Thymus (tissue), 11 donors: ENCODE results near the gene CEP164. TPM values are rescaled to one million over a fixed set of nuclear protein-coding genes. Genes with fewer than 3 reads are reported as not detected.
"Not testable (repeated sequence)": the region's sequence is repeated elsewhere in the genome, so short reads cannot be mapped to it uniquely, and the experiment has no call there.

Experiments
- DNase-seq, 9 donors: peaks; one replicate each; pipeline ENCODE4 v3.0.0-alpha.2; 2013; ENCODE audit warnings: low spot score in 9 of 9, low read depth in 6 of 9, missing footprints in 1 of 9
- H3K27ac ChIP-seq, 2 donors: one replicate each; pipeline ENCODE4 v1.5.1; 2013; ENCODE audit warnings: control low read depth in 1 of 2, low read depth in 1 of 2, low read length in 1 of 2, mild to moderate bottlenecking in 1 of 2, moderate library complexity in 1 of 2
- H3K27me3 ChIP-seq, 2 donors: one replicate each; pipeline ENCODE4 v1.5.1; 2013; ENCODE audit warnings: low read length in 1 of 2; ENCODE audit not compliant: control insufficient read depth in 2 of 2, insufficient read depth in 1 of 2
- H3K36me3 ChIP-seq, 2 donors: one replicate each; pipeline ENCODE4 v1.5.1; 2013; ENCODE audit warnings: low read length in 1 of 2, mild to moderate bottlenecking in 1 of 2, moderate library complexity in 1 of 2; ENCODE audit not compliant: control insufficient read depth in 2 of 2, insufficient read depth in 2 of 2
- H3K4me1 ChIP-seq, 2 donors: one replicate each; pipeline ENCODE4 v1.5.1; 2013; ENCODE audit warnings: low read length in 2 of 2; ENCODE audit not compliant: control insufficient read depth in 2 of 2, insufficient read depth in 2 of 2
- H3K4me3 ChIP-seq, 2 donors: one replicate each; pipeline ENCODE4 v1.5.1; 2013; ENCODE audit warnings: low read length in 2 of 2, control low read depth in 1 of 2, mild to moderate bottlenecking in 1 of 2
- H3K9me3 ChIP-seq, 2 donors: one replicate each; pipeline ENCODE4 v1.5.1; 2013; ENCODE audit warnings: low read length in 1 of 2, mild to moderate bottlenecking in 1 of 2; ENCODE audit not compliant: control insufficient read depth in 2 of 2, insufficient read depth in 1 of 2
- WGBS: extraction: QIAGEN DNeasy Blood & Tissue Kit; methylation state at CpG from one replicate; pipeline ENCODE4 v1.1.7; 2013; 5-methylcytosine and 5-hydroxymethylcytosine counted together
- polyA plus RNA-seq: library from polyadenylated mRNA; stranded (reverse); fragments of 200-250 nt; gene quantifications from one replicate; pipeline ENCODE4 v1.2.3, GENCODE V29; 2013
- total RNA-seq: library from RNA; stranded (reverse); fragments of 120-200 nt; gene quantifications from one replicate; pipeline ENCODE4 v1.2.4, GENCODE V29; 2013
- donor health status: healthy.

Gene CEP164
- total and polyA plus RNA-seq, 2 donors: 12.0 to 24.8 TPM

- H3K4me3 ChIP-seq: peak overlapping the region; percentile 39 to 58
- peaks cover 4 to 44% of the 10 kb centered on the region in 2 donors for H3K27me3 ChIP-seq
- H3K4me1 ChIP-seq: peaks cover 6 to 9% of the 10 kb centered on the region in 2 donors
- H3K27ac ChIP-seq: peak overlapping the region in 1 of 2 donors; percentile 27
- no peaks in the 10 kb centered on the region for H3K36me3 ChIP-seq
- WGBS: 2% methylated on average over 62 of the region's 62 CpGs
- H3K9me3 ChIP-seq: no peaks in the 10 kb centered on the region
- DNase-seq: no peak
Observed at GRCh38 chr11:117315285-117316196, 12.1 kb upstream of the CEP164 start.

GRCh38 chr11:117316197-117316961 lies 11.3 kb upstream of the CEP164 start, which contains the start of gene BACE1:
Gene BACE1 (minus strand): TSS chr11:117316256. CDS start chr11:117315795, 461 bp downstream.
- peak in 1 of 9 donors; percentile 28 for DNase-seq
- Histone ChIP-seq H3K9me3 (no peaks in the 10 kb centered on the region), H3K36me3 (no peaks in the 10 kb centered on the region), H3K27ac (peak within 1 kb of the TSS in 1 of 2 donors; percentile 27), H3K4me1 (peaks cover 6 to 9% of the 10 kb centered on the region in 2 donors), H3K4me3 (peak within 1 kb of the TSS; percentile 39 to 58), H3K27me3 (peaks cover 4 to 44% of the 10 kb centered on the region in 2 donors)
- 16% methylated on average over 29 of the region's 29 CpGs for WGBS

GRCh38 chr11:117318738-117319137 lies 8.9 kb upstream of the CEP164 start:
- Histone ChIP-seq H3K27me3 (peaks cover 4 to 44% of the 10 kb centered on the region in 2 donors), H3K36me3 (no peaks in the 10 kb centered on the region), H3K4me3 (no peak overlapping the region)

GRCh38 chr11:117319214-117319840 lies 8.3 kb upstream of the CEP164 start:
- 88% methylated on average over 5 of the region's 5 CpGs for WGBS
- no peak for DNase-seq
- Histone ChIP-seq H3K27ac (no peak overlapping the region), H3K27me3 (peaks cover 4 to 39% of the 10 kb centered on the region in 2 donors), H3K4me3 (no peak overlapping the region), H3K9me3 (no peaks in the 10 kb centered on the region), H3K36me3 (no peaks in the 10 kb centered on the region), H3K4me1 (peaks cover 6 to 9% of the 10 kb centered on the region in 2 donors)

More at GRCh38 chr11:117318738-117319137, 8.9 kb upstream of the CEP164 start:
- peaks cover 6 to 9% of the 10 kb centered on the region in 2 donors for H3K4me1 ChIP-seq
- no peak for DNase-seq
- 84% methylated on average over 7 of the region's 7 CpGs for WGBS
- no peaks in the 10 kb centered on the region for H3K9me3 ChIP-seq
- H3K27ac ChIP-seq: no peak overlapping the region

GRCh38 chr11:117327255-117327566 lies 443 bp upstream of the CEP164 start:
- peak overlapping the region; percentile 74 to 87 for H3K4me3 ChIP-seq
- peaks cover 7 to 12% of the 10 kb centered on the region in 2 donors for H3K4me1 ChIP-seq
- 20% methylated on average over 5 of the region's 5 CpGs for WGBS
- DNase-seq, H3K27ac ChIP-seq, H3K36me3 ChIP-seq, H3K27me3 ChIP-seq, H3K9me3 ChIP-seq: not testable (repeated sequence)

- Histone ChIP-seq H3K4me3 (peak overlapping the region; percentile 74 to 87), H3K9me3 (no peaks in the 10 kb centered on the region), H3K36me3 (no peaks in the 10 kb centered on the region), H3K27ac (peak overlapping the region; percentile 82 to 94), H3K4me1 (peaks cover 7 to 12% of the 10 kb centered on the region in 2 donors), H3K27me3 (no peaks in the 10 kb centered on the region)
- DNase-seq: peak in 2 of 9 donors; percentile 15 to 24
- 19% methylated on average over 15 of the region's 15 CpGs for WGBS
Observed at GRCh38 chr11:117328375-117329010, 839 bp downstream of the CEP164 start.

GRCh38 chr11:117332843-117333242 lies 5.2 kb downstream of the CEP164 start:
- no peaks in the 10 kb centered on the region for H3K27me3 ChIP-seq
- no peaks in the 10 kb centered on the region for H3K9me3 ChIP-seq
- 77% methylated on average over 2 of the region's 2 CpGs for WGBS
- H3K36me3 ChIP-seq: peaks cover 3% of the 10 kb centered on the region in 2 donors
- no peak overlapping the region for H3K27ac ChIP-seq
- H3K4me1 ChIP-seq: peaks cover 11 to 12% of the 10 kb centered on the region in 2 donors
- DNase-seq: no peak
- H3K4me3 ChIP-seq: no peak overlapping the region

- Histone ChIP-seq H3K9me3 (no peaks in the 10 kb centered on the region), H3K4me3 (no peak overlapping the region), H3K27me3 (no peaks in the 10 kb centered on the region), H3K36me3 (peaks cover 3 to 5% of the 10 kb centered on the region in 2 donors), H3K27ac (no peak overlapping the region), H3K4me1 (peaks cover 8 to 11% of the 10 kb centered on the region in 2 donors)
- DNase-seq: no peak
- WGBS: 96% methylated on average over 9 of the region's 9 CpGs
Observed at GRCh38 chr11:117333917-117334316, 6.3 kb downstream of the CEP164 start.
